H9 (cell line): ENCODE measurements around the gene DCAF15. TPM values are rescaled to one million over a fixed set of nuclear protein-coding genes. Genes with fewer than 3 reads are reported as not detected.

ENCODE experiments used
- DNase-seq: peaks from one replicate; pipeline ENCODE4 v3.0.0-alpha.2; 2017
- H2AFZ ChIP-seq: one replicate; pipeline ENCODE4 v1.6.1; 2013; ENCODE audit warnings: mild to moderate bottlenecking, low read length, control low read depth, moderate library complexity
- H2AK5ac ChIP-seq: 2 replicates; pipeline ENCODE4 v1.6.1; 2013; ENCODE audit warnings: low read length, control low read depth, mixed read lengths; ENCODE audit not compliant: insufficient read length
- H2BK120ac ChIP-seq: one replicate; pipeline ENCODE4 v1.6.1; 2013; ENCODE audit warnings: low read depth, mild to moderate bottlenecking, low read length, control low read depth, inconsistent platforms; ENCODE audit not compliant: poor library complexity, severe bottlenecking
- H2BK12ac ChIP-seq: 2 replicates; pipeline ENCODE4 v1.6.1; 2013; ENCODE audit warnings: low read length, control low read depth, mixed read lengths, low read depth; ENCODE audit not compliant: insufficient read length
- H2BK15ac ChIP-seq: 2 replicates; pipeline ENCODE4 v1.6.1; 2013; ENCODE audit warnings: low read depth, low read length, control low read depth
- H2BK20ac ChIP-seq: one replicate; pipeline ENCODE4 v1.6.1; 2013; ENCODE audit warnings: low read depth, mild to moderate bottlenecking, low read length, control low read depth, inconsistent platforms; ENCODE audit not compliant: poor library complexity, severe bottlenecking
- H2BK5ac ChIP-seq: 2 replicates; pipeline ENCODE4 v1.6.1; 2013; ENCODE audit warnings: low read length, control low read depth, mixed read lengths; ENCODE audit not compliant: insufficient read length
- H3K14ac ChIP-seq: 2 replicates; pipeline ENCODE4 v1.6.1; 2013; ENCODE audit warnings: low read length, control low read depth; ENCODE audit not compliant: insufficient read depth
- H3K18ac ChIP-seq: 2 replicates; pipeline ENCODE4 v1.6.1; 2013; ENCODE audit warnings: low read depth, mild to moderate bottlenecking, mixed read lengths, low read length, control low read depth; ENCODE audit not compliant: insufficient read length
- H3K23ac ChIP-seq: 2 replicates; pipeline ENCODE4 v1.6.1; 2013; ENCODE audit warnings: low read length, control low read depth, mixed read lengths, low read depth; ENCODE audit not compliant: insufficient read length
- H3K23me2 ChIP-seq: 2 replicates; pipeline ENCODE4 v1.6.1; 2013; ENCODE audit warnings: low read depth, mild to moderate bottlenecking, mixed read lengths, low read length, control low read depth; ENCODE audit not compliant: insufficient read length, poor library complexity, severe bottlenecking
- H3K27ac ChIP-seq: 2 replicates; pipeline ENCODE4 v1.5.1; 2013; ENCODE audit warnings: low read length, control low read depth, mixed read lengths, low read depth; ENCODE audit not compliant: insufficient read length
- H3K27me3 ChIP-seq: 2 replicates; pipeline ENCODE4 v1.6.1; 2013; ENCODE audit warnings: low read length, control low read depth, inconsistent platforms; ENCODE audit not compliant: insufficient read depth
- H3K4ac ChIP-seq: 2 replicates; pipeline ENCODE4 v1.6.1; 2013; ENCODE audit warnings: low read depth, mild to moderate bottlenecking, control low read depth, inconsistent platforms, low read length, moderate library complexity
- H3K4me1 ChIP-seq: 2 replicates; pipeline ENCODE4 v1.6.1; 2013; ENCODE audit warnings: low read length, control low read depth, inconsistent platforms; ENCODE audit not compliant: insufficient read depth
- H3K4me2 ChIP-seq: 2 replicates; pipeline ENCODE4 v1.6.1; 2013; ENCODE audit warnings: low read length, control low read depth, mixed read lengths; ENCODE audit not compliant: insufficient read length, insufficient read depth
- H3K56ac ChIP-seq: 2 replicates; pipeline ENCODE4 v1.6.1; 2013; ENCODE audit warnings: low read depth, mild to moderate bottlenecking, mixed read lengths, low read length, control low read depth; ENCODE audit not compliant: insufficient read length
- H3K79me1 ChIP-seq: 2 replicates; pipeline ENCODE4 v1.6.1; 2013; ENCODE audit warnings: low read depth, mild to moderate bottlenecking, moderate library complexity, low read length, control low read depth, inconsistent platforms; ENCODE audit not compliant: insufficient read depth, poor library complexity, severe bottlenecking
- H3K79me2 ChIP-seq: 2 replicates; pipeline ENCODE4 v1.6.1; 2013; ENCODE audit warnings: low read length, control low read depth, inconsistent platforms; ENCODE audit not compliant: insufficient read depth
- H3K9ac ChIP-seq: 2 replicates; pipeline ENCODE4 v1.6.1; 2013; ENCODE audit warnings: low read length, control low read depth, mixed read lengths; ENCODE audit not compliant: insufficient read length; ENCODE audit errors: extremely low read depth
- H3K9me3 ChIP-seq: one replicate; pipeline ENCODE4 v1.6.1; 2013; ENCODE audit warnings: low read depth, low read length, inconsistent platforms; ENCODE audit not compliant: control insufficient read depth
- H3T11ph ChIP-seq: one replicate; pipeline ENCODE4 v1.6.1; 2013; ENCODE audit warnings: mild to moderate bottlenecking, low read length, control low read depth, inconsistent platforms
- H4K20me1 ChIP-seq: one replicate; pipeline ENCODE4 v1.6.1; 2013; ENCODE audit not compliant: control insufficient read depth, insufficient read length, insufficient read depth
- H4K5ac ChIP-seq: 2 replicates; pipeline ENCODE4 v1.6.1; 2013; ENCODE audit warnings: low read depth, mild to moderate bottlenecking, mixed read lengths, low read length, control low read depth; ENCODE audit not compliant: insufficient read length
- H4K8ac ChIP-seq: replicated peaks from 2 replicates; pipeline ENCODE4 v1.6.1; 2013; ENCODE audit warnings: low read length, control low read depth, mixed read lengths, low read depth; ENCODE audit not compliant: insufficient read length
- H4K91ac ChIP-seq: 2 replicates; pipeline ENCODE4 v1.6.1; 2013; ENCODE audit warnings: low read depth, mild to moderate bottlenecking, moderate library complexity, mixed read lengths, low read length, control low read depth; ENCODE audit not compliant: insufficient read length
- H3K27ac Mint-ChIP-seq, 3 experiments: 2 replicates in 2 of 3; 3 replicates in 1 of 3; pipeline ENCODE4 v1.8.0; 2020 to 2021; ENCODE audit warnings: mixed read lengths in 3 of 3, mild to moderate bottlenecking in 1 of 3, moderate library complexity in 1 of 3
- H3K27me3 Mint-ChIP-seq: 2 replicates; pipeline ENCODE4 v1.8.0; 2021; ENCODE audit warnings: low read depth, mild to moderate bottlenecking, moderate library complexity, mixed read lengths
- H3K36me3 Mint-ChIP-seq, 3 experiments: 2 replicates in 2 of 3; 3 replicates in 1 of 3; pipeline ENCODE4 v1.8.0; 2020 to 2021; ENCODE audit warnings: low read depth in 3 of 3, mixed read lengths in 3 of 3; ENCODE audit not compliant: insufficient read depth in 1 of 3
- H3K4me1 Mint-ChIP-seq, 2 experiments: 2 replicates each; pipeline ENCODE4 v1.8.0; 2020; ENCODE audit warnings: mixed read lengths in 2 of 2
- H3K4me3 Mint-ChIP-seq, 2 experiments: 2 replicates in 1 of 2; 3 replicates in 1 of 2; pipeline ENCODE4 v1.8.0; 2020 to 2021; ENCODE audit warnings: mild to moderate bottlenecking in 2 of 2, mixed read lengths in 2 of 2, moderate library complexity in 1 of 2
- H3K9me3 Mint-ChIP-seq, 2 experiments: 2 replicates in 1 of 2; 3 replicates in 1 of 2; pipeline ENCODE4 v1.8.0; 2020; ENCODE audit warnings: mild to moderate bottlenecking in 2 of 2, mixed read lengths in 2 of 2, moderate library complexity in 1 of 2
- WGBS: extraction: QIAGEN DNeasy Blood & Tissue Kit; methylation state at CpG from one replicate; pipeline ENCODE4 v1.1.7; 2013; ENCODE audit warnings: missing lambda C conversion rate, low lambda C conversion rate, mixed read lengths; ENCODE audit not compliant: insufficient read length; ENCODE audit errors: extremely low coverage; 5-methylcytosine and 5-hydroxymethylcytosine counted together
- total RNA-seq: library from RNA; stranded (reverse); gene quantifications from 2 replicates; pipeline ENCODE4 v1.2.1, GENCODE V29; 2021
- TF ChIP-seq, protein P1 (sequence below): fragments of 200-600 bp; sonication (generic); conservative IDR thresholded peaks from 3 replicates; pipeline ENCODE4 v1.8.0; 2021; ENCODE audit warnings: antibody characterized with exemption, mild to moderate bottlenecking

Gene DCAF15
- total RNA-seq, 1 experiment from 2014 or later, result 82.5 TPM

DNA sequence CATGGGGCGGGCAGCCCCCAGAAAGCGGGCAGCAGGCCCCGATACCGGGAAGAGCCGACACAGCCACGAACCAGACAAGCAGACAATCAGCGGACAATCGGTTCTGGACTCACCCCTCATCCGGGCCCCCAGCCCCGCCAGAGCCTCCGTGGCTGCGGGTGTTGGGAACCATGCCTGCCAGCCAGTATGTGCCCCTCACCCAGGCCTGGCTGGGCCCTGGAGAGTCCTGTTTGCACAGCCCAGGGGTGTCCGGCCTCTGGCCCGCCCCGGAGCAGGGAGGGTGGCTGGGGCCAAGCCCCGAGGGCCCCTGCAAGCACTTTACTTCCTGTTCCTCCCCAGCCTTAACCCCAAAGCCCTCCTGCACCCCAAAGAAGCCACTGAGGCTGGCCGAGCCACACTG lies 21.9 kb upstream of the DCAF15 start:
- H3K36me3 Mint-ChIP-seq, result peaks cover 11 to 31% (median 24%) of the 10 kb centered on the region in 3 experiments; a peak in 6 of 7 replicates
- no CpG with 5 or more reads among the region's 17 CpGs for WGBS
- Histone ChIP-seq H3K9ac (no peak overlapping the region), H3K23ac (no peak overlapping the region), H3K14ac (no peak overlapping the region), H3K56ac (no peak overlapping the region), H3K27me3 (no peaks in the 10 kb centered on the region), H3K79me1 (no peaks in the 10 kb centered on the region), H3K27ac (no peak overlapping the region), H3T11ph (no peak overlapping the region), H4K5ac (no peak overlapping the region), H2BK20ac (no peak overlapping the region), H2AK5ac (no peak overlapping the region), H4K20me1 (peaks cover 5% of the 10 kb centered on the region), H3K9me3 (no peaks in the 10 kb centered on the region), H4K91ac (no peak overlapping the region), H2BK12ac (no peak overlapping the region), H3K4ac (no peak overlapping the region), H4K8ac (no peak overlapping the region), H3K23me2 (no peaks in the 10 kb centered on the region), H2BK120ac (no peak overlapping the region), H2AFZ (no peak overlapping the region), H3K4me2 (no peak overlapping the region), H3K18ac (no peak overlapping the region), H2BK15ac (no peak overlapping the region), H2BK5ac (no peak overlapping the region), H3K4me1 (peaks cover 3% of the 10 kb centered on the region; the same call in 1 of the 2 replicates), H3K79me2 (no peaks in the 10 kb centered on the region)
- H3K4me1 Mint-ChIP-seq, result peaks cover 6 to 13% of the 10 kb centered on the region in 2 experiments
- H3K27ac Mint-ChIP-seq, result no peak overlapping the region
- H3K9me3 Mint-ChIP-seq, result no peaks in the 10 kb centered on the region
- DNase-seq, result no peak
- H3K27me3 Mint-ChIP-seq, result no peaks in the 10 kb centered on the region; the same call in 1 of the 2 replicates
- TF ChIP-seq, protein P1, sequence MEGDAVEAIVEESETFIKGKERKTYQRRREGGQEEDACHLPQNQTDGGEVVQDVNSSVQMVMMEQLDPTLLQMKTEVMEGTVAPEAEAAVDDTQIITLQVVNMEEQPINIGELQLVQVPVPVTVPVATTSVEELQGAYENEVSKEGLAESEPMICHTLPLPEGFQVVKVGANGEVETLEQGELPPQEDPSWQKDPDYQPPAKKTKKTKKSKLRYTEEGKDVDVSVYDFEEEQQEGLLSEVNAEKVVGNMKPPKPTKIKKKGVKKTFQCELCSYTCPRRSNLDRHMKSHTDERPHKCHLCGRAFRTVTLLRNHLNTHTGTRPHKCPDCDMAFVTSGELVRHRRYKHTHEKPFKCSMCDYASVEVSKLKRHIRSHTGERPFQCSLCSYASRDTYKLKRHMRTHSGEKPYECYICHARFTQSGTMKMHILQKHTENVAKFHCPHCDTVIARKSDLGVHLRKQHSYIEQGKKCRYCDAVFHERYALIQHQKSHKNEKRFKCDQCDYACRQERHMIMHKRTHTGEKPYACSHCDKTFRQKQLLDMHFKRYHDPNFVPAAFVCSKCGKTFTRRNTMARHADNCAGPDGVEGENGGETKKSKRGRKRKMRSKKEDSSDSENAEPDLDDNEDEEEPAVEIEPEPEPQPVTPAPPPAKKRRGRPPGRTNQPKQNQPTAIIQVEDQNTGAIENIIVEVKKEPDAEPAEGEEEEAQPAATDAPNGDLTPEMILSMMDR, result no peak
- H3K4me3 Mint-ChIP-seq, result no peak overlapping the region
